Fibroblast of peridontal ligament (primary cell): ENCODE data around the gene PIMREG.

Experiments
- DNase-seq: peaks from one replicate; pipeline ENCODE4 v3.0.0-alpha.2; 2010; ENCODE audit errors: extremely low read depth

The PIMREG gene

DNA sequence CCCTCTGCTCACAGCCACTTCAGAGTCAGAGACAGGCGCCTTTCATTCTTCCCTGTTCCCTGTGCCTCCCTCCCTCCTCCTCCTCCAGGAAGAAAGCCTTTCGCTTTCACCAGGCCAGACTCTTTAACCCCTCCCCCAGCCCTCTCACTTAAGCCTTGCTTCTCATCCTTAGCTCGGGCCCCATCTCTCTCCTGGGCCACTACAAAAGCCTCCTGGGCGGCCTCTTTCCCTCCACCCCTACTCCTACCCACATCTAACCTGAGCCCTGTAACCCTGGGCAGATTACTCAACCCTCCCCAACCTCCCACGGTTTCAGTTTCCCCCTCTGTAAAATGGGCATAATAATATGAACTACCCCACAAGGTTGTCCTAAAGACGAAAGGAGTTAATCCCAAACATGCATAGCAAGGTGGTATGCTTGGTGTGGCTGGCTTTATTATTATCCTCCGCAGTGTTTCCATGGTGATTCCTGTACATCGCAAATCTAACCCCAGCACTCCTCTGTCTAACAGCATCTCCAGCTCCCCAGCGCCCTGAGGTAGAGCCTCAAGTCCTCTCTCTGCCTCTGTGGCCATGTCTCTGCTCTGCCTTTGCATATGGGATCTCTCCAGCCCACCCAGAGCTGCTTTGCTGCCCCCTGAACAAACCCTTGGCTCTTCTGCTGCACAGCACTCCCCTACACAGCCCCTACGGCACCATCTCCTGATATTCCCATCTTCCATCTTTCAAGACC is 17.7 kb downstream of the PIMREG start:
- no peak for DNase-seq

DNA sequence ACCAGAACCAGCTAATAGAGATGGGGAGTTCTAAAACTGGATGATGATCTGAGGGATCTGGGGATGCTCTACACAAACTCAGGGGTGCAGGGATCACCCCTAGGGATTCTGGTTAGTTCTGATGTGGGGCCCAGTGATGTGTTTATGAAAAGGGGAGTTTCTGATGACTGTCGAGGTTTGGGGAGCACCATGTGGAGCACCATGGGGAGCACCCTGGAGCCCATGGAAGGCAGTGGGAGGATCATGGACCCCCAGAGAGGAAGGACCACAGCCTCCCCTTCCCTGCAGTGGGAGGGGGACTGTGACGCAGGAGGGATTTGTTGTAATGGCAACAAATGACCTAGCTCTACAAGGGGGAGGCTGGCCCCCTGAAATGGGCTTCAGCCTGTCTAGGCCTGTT is 18.4 kb downstream of the PIMREG start:
- DNase-seq: no peak

DNA sequence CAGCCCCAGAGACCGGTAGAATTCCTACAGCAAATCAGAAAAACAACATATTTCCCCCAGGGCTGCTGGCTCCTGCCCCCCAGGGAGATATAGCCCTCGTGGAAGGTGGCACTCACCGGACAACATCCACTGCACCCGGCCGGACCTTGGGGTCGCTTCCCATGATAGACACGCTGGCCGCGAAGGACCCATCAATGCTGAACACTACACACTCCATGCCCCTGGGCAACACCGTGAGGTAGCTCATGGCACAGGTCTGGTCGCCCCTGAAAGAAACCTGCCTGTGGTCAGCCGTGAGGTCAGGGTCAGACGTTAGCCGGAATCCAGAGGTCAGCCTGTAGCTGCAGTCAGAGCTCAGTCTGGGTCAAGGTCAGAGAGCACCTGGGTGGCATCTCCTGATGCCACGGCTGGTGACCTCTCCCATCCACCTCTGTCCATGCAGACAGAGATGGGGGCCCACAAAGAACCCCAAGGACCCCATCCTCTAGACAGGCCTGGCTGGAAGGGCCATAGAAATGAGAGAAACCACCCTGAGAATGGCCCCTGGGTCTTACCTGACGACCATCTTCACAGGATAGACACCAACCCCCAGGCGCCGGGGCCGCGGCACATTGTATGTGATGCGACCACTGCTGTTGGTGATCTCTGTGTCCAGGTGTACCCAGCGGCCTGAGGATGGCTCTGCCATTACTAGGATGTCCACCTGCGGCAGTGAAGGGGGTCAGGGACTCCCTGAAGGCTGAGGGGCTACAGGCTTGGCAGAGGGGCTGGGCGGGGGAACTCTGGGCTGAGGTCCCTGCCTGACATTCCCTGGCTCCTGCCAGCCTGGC is 19.6 kb downstream of the PIMREG start:
- DNase-seq: no peak

DNA sequence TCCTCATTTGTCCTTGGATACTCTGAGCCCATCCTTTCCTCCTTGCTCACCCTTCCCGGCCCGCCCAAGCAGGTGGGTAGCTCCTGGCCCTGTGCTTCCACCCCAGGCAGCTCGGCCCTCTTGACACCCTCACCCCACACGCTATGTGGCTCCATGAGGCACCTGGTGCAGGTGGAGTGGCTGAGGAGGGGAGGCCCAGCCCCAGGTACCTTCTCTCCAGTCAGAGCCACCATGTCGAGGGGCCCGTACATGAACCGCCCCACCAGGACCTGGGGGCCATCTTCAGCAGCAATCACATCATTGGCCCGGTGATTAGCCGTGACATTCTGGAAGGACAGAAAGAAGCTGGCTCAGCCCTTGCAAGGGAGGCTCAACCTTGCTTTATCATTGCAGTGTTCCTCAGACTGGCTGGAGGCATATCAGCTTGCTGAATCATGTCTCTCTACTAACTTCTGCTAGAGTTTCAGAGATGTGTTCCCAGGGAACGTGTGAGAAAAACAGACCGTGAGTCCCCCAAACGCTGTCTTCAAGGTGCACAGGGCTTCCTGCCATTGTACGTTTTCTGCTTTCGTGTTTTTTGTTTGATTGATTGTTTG is 20.3 kb downstream of the PIMREG start:
- no peak for DNase-seq

DNA sequence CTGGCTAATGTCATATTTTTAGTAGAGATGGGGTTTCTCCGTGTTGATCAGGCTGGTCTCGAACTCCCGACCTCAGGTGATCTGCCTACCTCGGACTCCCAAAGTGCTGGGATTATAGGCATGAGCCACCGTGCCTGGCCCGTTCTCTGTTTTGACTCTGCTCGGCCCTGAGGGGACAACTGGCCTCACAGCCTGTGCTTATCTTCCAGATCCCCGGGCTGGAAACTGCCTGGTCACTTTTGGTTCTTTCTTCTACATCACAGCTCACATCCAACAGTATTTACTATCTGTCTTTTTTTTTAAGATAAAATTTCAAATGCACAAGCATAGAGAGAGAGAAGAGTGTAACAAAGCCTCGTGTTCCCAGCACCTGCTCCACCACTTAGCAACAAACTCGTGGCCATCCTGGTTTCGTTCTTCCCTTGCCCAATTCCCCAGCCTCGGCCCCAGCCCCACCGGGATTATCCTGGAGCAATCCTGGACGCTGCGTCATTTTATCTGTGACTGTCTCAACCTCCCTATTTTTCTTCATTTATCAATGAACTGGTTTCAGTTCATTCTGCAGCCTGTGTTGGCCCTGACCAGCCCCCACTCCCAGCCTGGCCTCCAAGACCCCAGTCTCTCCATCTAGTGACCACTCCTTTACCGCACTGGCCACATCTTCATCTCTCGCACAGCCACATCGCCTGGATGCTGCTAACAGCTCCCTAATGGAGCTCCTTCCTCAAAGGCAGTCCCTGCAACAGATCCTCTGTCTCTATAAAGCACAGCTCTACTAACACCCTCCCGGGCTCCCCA is 21.1 kb downstream of the PIMREG start:
- DNase-seq: no peak

DNA sequence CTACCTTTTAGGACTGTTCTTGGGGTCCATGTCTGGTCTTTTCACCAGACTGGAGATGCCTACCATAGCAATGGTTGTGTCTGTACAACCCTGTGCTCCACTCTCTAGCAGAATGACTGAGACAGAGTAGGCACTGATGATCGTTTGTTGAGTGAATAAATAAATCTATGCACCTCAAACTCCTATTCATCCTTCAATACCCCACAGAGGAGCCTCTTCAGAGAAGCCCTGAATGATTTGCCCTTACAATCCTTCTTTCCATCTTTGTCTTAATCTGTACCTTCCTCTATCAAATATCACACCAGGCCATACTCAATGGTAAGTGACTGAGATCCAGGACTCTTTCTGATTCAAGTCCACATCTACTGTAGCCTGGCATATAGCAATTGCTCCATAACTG is 23.3 kb downstream of the PIMREG start:
- no peak for DNase-seq

DNA sequence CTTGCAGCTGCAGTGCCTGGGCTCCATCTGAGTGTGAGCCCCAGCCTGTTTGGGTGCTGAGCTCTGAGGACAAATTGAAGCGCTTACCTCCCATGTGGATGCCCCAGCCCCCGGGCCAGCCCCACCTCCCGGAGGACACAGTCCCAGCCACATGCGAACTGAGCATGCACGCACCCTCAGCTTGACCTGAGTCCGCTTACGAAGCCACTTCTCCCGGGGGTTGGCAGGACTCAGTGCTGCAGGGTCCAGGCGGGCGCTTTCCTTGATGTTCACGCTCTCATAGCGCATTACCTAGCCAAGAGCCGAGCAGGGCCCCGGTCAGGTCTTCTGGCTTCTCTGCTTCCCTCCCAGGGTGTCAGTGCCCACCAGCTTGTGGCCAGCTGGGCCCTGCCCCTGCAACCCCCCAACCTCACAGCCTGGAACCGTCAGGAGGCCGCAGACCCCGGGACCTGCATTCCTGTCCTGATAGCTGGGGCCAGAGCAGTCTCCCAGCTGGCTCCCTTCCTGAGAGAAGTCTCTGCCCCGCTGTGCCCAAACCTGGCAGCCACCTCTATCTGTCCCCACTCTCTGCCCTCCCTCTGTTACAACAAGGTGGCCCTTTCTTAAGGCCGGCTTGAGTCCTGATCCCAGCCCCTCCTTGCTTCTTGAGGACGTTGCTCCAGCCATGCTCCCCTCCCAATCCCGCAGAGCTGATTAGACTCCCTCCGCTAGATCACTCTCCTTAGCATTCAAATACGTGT is 24.0 kb downstream of the PIMREG start:
- no peak for DNase-seq

DNA sequence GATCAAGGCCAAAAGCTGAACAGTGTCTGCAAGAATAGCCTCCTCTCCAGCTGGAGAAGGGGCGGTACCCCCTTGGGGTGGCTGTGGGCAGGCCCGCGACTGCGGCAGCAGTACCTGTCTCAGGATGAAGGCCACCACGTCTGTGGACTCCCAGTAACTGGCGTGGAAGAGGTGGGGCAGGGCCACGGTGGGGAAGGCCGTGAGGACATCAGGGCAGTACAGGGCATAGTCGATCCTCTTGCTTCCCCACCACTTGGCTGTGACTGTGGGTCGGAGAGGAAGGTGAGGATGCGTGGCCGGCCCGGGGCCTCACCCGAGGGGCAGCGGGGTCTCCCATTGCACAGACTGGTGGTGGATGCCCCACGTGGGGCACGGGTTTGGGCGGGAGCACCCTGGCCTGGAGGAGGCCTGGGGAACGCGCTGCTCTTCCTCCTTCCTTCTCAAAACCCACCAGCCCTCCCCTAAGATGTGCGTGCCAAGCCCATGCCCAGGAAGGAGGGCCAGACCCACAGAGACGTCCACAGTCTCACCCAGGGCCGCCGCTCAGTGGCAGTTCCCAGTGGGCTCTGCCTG is 26.0 kb downstream of the PIMREG start:
- DNase-seq: no peak

DNA sequence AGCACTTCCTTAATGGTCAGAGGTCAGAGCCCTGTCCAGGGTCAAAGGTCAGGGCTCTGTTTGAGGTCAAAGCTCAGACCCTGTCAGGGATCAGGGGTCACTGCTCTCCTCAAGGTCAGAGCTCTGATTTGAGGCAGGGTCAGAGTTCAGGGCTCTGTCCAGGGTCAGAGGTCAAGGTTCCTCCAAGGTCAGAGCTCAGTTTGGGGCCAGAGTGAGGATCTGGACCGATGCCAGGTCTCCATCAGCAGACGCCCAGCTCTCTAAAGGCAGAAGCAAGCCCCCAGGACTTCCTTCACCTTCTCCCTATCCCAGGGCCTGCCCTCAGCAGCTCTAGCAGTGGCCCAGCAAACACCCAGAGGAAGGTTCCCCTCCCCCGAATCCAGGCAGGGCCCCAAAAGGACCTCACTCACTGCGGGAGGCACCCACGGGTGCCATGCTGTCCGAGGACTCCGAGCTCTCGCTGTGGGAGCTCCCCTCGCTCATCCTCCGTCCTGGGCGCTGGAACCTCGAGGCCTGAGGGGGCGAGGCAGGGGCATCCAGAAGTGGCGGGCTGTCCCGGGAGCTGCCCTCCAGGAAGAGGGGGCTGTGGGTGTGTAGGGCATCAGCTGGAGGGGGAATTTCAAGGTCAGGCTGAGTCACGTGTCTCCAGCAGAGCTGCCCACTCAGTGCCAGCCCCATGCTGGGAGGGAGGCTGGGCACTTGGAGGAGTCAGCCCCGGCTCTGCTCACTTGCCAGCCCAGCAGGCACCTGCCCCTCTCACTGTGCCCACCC is 26.7 kb downstream of the PIMREG start:
- DNase-seq: no peak

DNA sequence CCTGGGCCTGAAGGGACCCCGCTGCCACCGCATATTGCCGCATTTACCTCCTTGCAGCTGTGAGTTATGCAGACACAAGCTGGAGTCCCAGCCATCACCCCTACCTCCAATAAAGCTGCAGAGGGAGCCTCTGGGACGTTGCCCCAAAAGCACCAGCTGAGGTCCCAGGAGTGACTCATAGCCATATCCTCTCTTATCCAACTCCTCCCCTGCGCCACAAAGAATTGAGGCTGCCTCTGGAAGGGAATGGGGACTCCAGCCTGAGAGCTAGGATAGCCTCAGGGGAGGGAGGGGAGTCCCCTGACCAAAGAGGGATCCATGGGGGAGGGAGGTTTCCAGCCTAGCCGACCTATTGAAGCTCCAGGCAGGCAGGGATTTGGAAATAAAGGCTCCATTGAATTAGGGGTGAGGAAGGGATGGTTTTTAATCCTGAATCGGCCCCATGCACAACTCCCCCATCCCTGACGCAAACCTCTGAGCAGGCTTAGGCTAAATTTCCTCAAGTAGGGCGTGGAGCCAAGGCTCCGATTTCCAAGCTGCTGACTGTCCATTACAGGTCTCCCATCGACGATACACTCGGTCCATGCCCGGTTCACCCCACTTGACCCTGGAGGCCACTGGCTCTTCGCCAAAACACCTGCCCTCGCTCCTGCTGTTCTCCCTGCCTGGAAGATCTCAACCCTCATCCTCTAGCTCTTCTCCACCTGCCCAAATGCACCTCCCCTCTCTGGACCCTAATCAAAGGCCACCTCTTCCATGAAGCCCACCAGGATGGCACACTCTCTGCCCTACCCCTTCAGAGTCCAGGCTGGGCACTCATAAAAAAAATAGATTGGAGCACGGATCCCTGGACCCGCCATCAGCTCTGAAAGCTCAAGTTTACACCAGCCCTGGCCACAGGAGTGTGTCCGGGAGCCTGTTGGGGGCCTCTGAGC is 27.5 kb downstream of the PIMREG start:
- DNase-seq: peak; percentile 48

DNA sequence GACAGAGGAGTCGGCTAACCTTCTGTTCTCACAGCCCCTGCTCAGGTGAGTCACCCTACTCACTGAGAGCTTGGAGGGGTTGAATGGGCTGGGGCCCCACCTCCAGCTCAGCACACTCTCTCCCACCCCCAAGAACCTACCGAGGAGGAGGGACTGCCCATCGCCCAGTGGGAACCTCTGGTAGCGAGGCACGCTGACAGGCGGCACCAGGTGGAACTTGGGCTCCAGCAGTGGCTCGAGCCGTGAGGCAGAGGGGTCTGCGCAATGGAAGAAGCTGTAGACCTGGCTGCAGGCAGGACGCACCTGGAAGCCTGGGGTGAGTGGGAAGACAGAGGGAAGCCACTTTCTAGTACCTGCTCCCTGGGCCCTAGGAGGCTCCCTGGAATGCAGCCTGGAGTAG is 28.3 kb downstream of the PIMREG start:
- DNase-seq: no peak

DNA sequence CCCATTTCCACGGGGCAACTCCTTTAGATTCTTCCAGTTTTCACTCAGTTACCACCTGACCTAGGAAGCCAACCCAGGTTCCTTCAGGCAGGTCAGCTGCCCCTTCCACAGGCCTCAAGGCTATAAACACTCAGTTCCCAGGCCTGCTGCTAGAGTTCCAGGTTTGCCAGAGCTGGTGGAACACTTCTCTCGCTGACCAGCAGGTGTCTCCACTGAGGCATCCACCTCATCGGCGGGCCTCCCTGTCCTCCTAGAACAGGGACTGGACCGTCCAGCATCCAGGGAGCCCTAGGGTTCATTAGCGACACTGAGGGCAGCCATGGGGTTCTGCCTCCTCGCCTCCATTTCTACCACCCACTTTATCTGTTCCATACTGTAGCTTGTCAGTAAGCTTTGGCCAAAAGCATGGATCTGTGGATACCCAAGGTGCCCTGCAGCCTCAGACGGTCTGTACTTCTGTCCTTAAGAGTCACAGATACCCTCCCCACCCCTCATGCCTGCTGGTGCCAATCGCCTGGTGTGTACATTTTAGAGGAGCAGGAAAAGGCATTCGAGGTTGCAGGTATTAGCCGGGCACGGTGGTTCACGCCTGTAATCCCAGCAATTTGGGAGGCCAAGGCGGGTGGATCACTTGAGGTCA is 29.0 kb downstream of the PIMREG start:
- peak; percentile 69 for DNase-seq

DNA sequence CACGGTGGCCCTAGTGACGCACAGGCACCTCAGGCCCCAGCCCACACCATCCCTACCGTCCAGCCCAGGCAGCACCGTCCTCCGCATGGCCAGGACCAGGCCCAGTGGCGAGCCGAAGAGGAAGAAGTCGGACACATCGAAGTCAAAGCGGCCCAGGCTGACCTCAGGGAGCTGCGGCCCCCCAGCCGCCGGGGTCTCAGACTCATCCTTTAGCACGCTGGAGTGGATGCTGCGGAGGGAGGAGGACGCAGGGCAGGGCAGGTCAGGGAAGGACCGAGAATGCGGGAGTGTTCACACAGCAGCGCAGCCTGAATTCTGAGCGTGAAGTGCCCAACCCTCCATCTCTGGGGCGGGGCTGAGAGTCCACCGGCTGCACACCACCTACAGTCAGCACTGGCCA is 30.1 kb downstream of the PIMREG start:
- no peak for DNase-seq

DNA sequence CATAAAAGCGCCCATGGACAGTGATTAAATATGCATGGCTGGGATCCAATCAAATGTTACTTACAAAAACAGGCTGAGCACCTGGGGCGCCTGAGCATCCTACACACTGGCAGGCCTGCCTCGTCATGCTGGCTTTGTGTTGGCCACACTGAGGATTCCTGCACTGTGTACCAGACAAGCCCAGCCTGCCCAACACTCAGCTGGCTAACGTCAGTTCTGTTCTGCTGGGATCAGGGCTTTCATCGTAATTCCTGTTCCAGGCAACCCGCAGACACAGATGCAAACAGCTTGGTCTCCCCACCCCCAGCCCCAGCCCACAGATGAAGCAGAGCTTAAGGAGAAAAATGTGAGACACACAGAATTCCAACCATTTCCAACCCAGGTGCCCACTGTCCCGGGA is 30.7 kb downstream of the PIMREG start:
- no peak for DNase-seq

DNA sequence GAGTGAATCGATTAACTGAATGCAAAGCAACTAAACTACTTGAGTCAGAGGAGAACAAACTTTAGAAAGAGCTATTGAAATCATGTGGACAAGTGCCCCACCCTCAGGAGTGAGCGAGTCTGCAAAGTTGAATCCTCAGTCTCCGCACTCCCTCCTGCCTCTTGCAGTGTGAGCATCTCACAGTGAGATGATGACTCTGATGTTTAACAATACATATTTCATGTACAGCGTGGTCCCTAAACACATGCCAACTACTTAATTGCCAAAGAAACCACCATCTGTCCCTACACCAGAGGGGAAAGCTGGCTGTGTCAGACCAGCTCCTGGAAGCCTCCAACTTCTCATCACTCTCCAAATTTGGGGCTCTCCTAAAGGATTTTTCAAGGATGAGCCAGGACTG is 31.2 kb downstream of the PIMREG start:
- DNase-seq: no peak

DNA sequence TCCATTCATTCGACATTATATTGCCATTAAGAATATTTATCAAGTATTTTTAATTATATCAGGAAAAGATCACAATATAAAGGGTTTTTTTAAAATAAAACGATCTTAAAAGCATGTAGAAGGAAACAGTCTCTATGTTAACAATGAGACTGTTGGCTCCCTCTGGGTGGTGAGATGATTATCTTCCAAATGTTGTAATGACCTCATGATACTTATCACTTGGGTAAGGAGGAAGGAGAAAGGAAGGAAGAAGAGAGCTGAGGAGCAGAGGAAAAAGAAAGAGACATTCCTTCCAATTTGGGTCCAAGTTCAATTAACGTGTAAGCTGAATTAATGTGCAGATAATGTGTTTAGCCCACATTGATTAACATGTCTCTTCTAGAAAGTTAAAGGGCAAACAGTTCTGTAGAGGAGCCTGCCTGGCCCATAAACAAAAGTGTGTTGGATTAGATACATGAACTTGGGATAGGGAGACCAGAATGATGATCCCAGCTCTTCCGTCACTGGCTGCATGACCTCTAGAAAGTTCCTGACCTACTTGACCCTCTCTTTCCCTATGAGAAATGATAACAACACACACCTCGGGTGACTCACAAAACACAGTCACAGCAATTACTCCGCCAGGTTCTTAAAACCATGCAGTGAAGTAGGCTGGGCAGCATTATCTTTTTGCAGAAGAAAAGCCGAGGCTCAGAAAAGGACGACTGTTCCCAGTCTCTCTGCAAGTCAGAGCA is 32.0 kb downstream of the PIMREG start:
- no peak for DNase-seq

DNA sequence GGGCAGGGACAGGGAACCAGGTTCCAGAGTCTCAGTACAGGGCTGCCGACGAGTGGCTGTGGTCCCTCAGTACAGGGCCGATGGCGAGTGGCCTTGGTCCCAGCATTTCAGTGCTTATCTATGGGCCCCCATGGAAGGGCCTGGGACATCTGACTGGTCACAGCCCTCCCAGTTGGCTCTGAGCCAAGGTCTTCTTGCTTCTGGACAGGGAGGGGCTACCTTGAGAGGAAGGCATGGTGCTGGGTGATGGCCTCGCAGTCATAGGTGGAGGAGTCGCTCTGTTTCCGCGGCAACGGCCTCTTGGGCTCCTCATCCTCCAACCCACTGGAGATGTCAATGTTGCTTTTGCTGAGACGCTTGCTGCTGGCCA is 32.5 kb downstream of the PIMREG start:
- no peak for DNase-seq

DNA sequence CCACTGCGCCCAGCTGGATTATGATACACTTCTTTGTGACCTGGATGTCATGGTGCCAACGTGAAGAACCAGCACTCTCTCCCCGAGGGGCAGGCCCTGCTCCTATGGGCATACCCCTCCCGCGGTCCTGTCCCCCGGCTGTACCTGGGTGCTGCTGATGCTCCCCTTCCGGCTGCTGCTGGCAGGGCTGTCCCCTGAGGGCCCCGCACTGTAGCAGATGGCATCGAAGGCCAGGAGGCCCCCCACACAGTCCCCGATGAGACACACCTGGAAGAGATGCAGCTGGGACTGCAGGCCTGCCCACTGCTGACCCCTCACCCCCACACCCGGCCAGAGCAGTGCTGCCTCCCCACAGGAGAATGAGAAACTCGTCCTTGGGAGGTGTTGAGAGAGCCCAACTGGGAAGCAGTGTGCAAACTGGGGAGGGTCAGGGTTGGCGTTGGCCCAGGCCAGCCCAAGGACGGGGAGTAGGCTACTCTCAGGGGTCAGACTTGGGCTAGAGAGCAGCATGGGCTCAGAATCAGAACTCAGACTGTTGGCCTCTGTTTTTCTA is 33.7 kb downstream of the PIMREG start:
- no peak for DNase-seq
